Measurements from ENCODE around the gene NAPG.
"Not testable (repeated sequence)": the region's sequence is repeated elsewhere in the genome, so short reads cannot be mapped to it uniquely, and the experiment has no call there.

NAPG gene

GRCh38 chr18:10525697-10526560 lies at the start of gene NAPG:
Gene NAPG (plus strand): TSS chr18:10526027. CDS start chr18:10526103, 76 bp downstream.
- peak; percentile 96 for DNase-seq (ENCODE audit: low read depth)

GRCh38 chr18:10476338-10476791 lies 49.5 kb upstream of the NAPG start:
- peak; percentile 89 for DNase-seq (ENCODE audit: low read depth)

GRCh38 chr18:10477121-10477862 lies 48.5 kb upstream of the NAPG start:
- no peak for DNase-seq (ENCODE audit: low read depth)

GRCh38 chr18:10477863-10478260 lies 48.0 kb upstream of the NAPG start:
- no peak for DNase-seq (ENCODE audit: low read depth)

- no peak for DNase-seq (ENCODE audit: low read depth)
These were observed 44.0 kb upstream of the NAPG start for GRCh38 chr18:10481831-10482230.

- DNase-seq (ENCODE audit: low read depth): no peak
These were observed 43.4 kb upstream of the NAPG start for GRCh38 chr18:10482363-10482984.

- no peak for DNase-seq (ENCODE audit: low read depth)
These were observed 42.6 kb upstream of the NAPG start for GRCh38 chr18:10482985-10483949.

GRCh38 chr18:10485475-10485874 lies 40.4 kb upstream of the NAPG start:
- no peak for DNase-seq (ENCODE audit: low read depth)

GRCh38 chr18:10486362-10486761 lies 39.5 kb upstream of the NAPG start:
- no peak for DNase-seq (ENCODE audit: low read depth)

GRCh38 chr18:10487154-10487553 lies 38.7 kb upstream of the NAPG start:
- DNase-seq (ENCODE audit: low read depth): no peak

GRCh38 chr18:10488017-10488416 lies 37.8 kb upstream of the NAPG start:
- no peak for DNase-seq (ENCODE audit: low read depth)

- DNase-seq (ENCODE audit: low read depth): no peak
These were observed 35.2 kb upstream of the NAPG start for GRCh38 chr18:10490401-10491165.

- DNase-seq (ENCODE audit: low read depth): peak; percentile 25
These were observed 29.9 kb upstream of the NAPG start for GRCh38 chr18:10495936-10496335.

GRCh38 chr18:10497206-10497749 lies 28.5 kb upstream of the NAPG start:
- peak; percentile 26 for DNase-seq (ENCODE audit: low read depth)

GRCh38 chr18:10499230-10499629 lies 26.6 kb upstream of the NAPG start:
- no peak for DNase-seq (ENCODE audit: low read depth)

- DNase-seq (ENCODE audit: low read depth): no peak
These were observed 25.8 kb upstream of the NAPG start for GRCh38 chr18:10500038-10500437.

- no peak for DNase-seq (ENCODE audit: low read depth)
These were observed 21.1 kb upstream of the NAPG start for GRCh38 chr18:10504723-10505122.

GRCh38 chr18:10505892-10506291 lies 19.9 kb upstream of the NAPG start:
- DNase-seq (ENCODE audit: low read depth): not testable (repeated sequence)

- DNase-seq (ENCODE audit: low read depth): no peak
These were observed 17.2 kb upstream of the NAPG start for GRCh38 chr18:10508591-10508990.

GRCh38 chr18:10511236-10511635 lies 14.6 kb upstream of the NAPG start:
- peak; percentile 13 for DNase-seq (ENCODE audit: low read depth)
